B cell (primary cell): ENCODE data around the gene PEX12. TPM values are rescaled to one million over a fixed set of nuclear protein-coding genes. Genes with fewer than 3 reads are reported as not detected.

Experiments used
- ATAC-seq: fragments of 200-7000 bp; cut with Tn5 transposase; one replicate; pipeline ENCODE4 v1.10.0; 2021; ENCODE audit warnings: low read depth, mild to moderate bottlenecking, moderate number of reproducible peaks, moderate library complexity
- CTCF ChIA-PET: fragments of 350-600 bp; sonication (Branson Sonifier 250); formaldehyde crosslinking; loops from one replicate; lab custom pipeline; 2021; ENCODE audit warnings: antibody characterized with exemption, inconsistent platforms; lab: Charles Lee
- POLR2A ChIA-PET: fragments of 350-600 bp; sonication (Branson Sonifier 250); formaldehyde crosslinking; loops from one replicate; lab custom pipeline; 2021; ENCODE audit warnings: antibody characterized with exemption; lab: Charles Lee
- DNase-seq: peaks from one replicate; pipeline ENCODE4 v3.0.0; 2013
- H2AFZ ChIP-seq: 2 replicates; pipeline ENCODE4 v1.6.1; 2012; ENCODE audit warnings: mild to moderate bottlenecking, low read depth, low read length; ENCODE audit not compliant: insufficient read depth, poor library complexity, severe bottlenecking
- H3K27ac ChIP-seq, 2 donors: 1 replicate in 1 of 2; 2 replicates in 1 of 2; pipeline ENCODE4 v1.5.1; 2012 to 2013; ENCODE audit warnings: low read length in 2 of 2, mild to moderate bottlenecking in 2 of 2, moderate library complexity in 1 of 2
- H3K27me3 ChIP-seq, 4 experiments: fragments of 200-600 bp in 1 of 4; sonication (generic) in 1 of 4; replicated peaks in 1 of 4; 1 replicate in 2 of 4; 2 replicates in 2 of 4; pipeline versions ENCODE4 v1.6.1 to v1.7.0; 2013 to 2016; ENCODE audit warnings: low read length in 3 of 4, mild to moderate bottlenecking in 2 of 4, mixed read lengths in 1 of 4, moderate library complexity in 1 of 4; ENCODE audit not compliant: insufficient read depth in 4 of 4, control insufficient read depth in 3 of 4; ENCODE audit errors: control extremely low read depth in 1 of 4
- H3K36me3 ChIP-seq, 2 experiments: replicated peaks in 1 of 2; 1 replicate in 1 of 2; 2 replicates in 1 of 2; pipeline versions ENCODE4 v1.6.1 to v1.7.1; 2013; ENCODE audit warnings: low read length in 1 of 2; ENCODE audit not compliant: insufficient read depth in 2 of 2, control insufficient read depth in 1 of 2; ENCODE audit errors: control extremely low read depth in 1 of 2, extremely low read depth in 1 of 2
- H3K4me1 ChIP-seq, 2 donors: fragments of 200-600 bp in 1 of 2; sonication (generic) in 1 of 2; 1 replicate in 1 of 2; 2 replicates in 1 of 2; pipeline versions ENCODE4 v1.5.1 to v1.6.1; 2013 to 2017; ENCODE audit warnings: low read length in 2 of 2; ENCODE audit not compliant: control insufficient read depth in 2 of 2, insufficient read depth in 2 of 2
- H3K4me2 ChIP-seq: replicated peaks from 2 replicates; pipeline ENCODE3; 2012; ENCODE audit warnings: mild to moderate bottlenecking, low read depth, low read length; ENCODE audit not compliant: poor library complexity, severe bottlenecking
- H3K4me3 ChIP-seq, 5 experiments: fragments of 200-600 bp in 1 of 5; sonication (generic) in 1 of 5; 1 replicate in 3 of 5; 2 replicates in 2 of 5; pipeline versions ENCODE4 v1.5.1 to v1.7.0; 2011 to 2016; ENCODE audit warnings: low read length in 4 of 5, mild to moderate bottlenecking in 4 of 5, low read depth in 2 of 5, control low read depth in 1 of 5, moderate library complexity in 1 of 5; ENCODE audit not compliant: insufficient read depth in 1 of 5; ENCODE audit errors: control extremely low read depth in 1 of 5, extremely low read depth in 1 of 5
- H3K79me2 ChIP-seq: fragments of 200-600 bp; sonication (generic); one replicate; pipeline ENCODE4 v1.6.0; 2016; ENCODE audit warnings: low read length; ENCODE audit not compliant: control insufficient read depth, insufficient read depth
- H3K9ac ChIP-seq: fragments of 200-600 bp; sonication (generic); 2 replicates; pipeline ENCODE4 v1.6.1; 2017; ENCODE audit warnings: mild to moderate bottlenecking, low read length, moderate library complexity
- H3K9me3 ChIP-seq, 3 donors: one replicate each; pipeline versions ENCODE4 v1.6.1 to v1.7.1; 2013; ENCODE audit warnings: low read length in 2 of 3; ENCODE audit not compliant: control insufficient read depth in 2 of 3, insufficient read depth in 1 of 3; ENCODE audit errors: control extremely low read depth in 1 of 3
- H4K20me1 ChIP-seq: 2 replicates; pipeline ENCODE4 v1.6.0; 2012; ENCODE audit warnings: mild to moderate bottlenecking, low read length; ENCODE audit not compliant: insufficient read depth, control insufficient read depth, poor library complexity, severe bottlenecking
- H3K27ac Mint-ChIP-seq: one replicate; pipeline ENCODE4 v1.8.0; 2021; ENCODE audit warnings: mixed read lengths
- H3K27me3 Mint-ChIP-seq: one replicate; pipeline ENCODE4 v1.8.0; 2021; ENCODE audit warnings: mixed read lengths
- H3K4me1 Mint-ChIP-seq: one replicate; pipeline ENCODE4 v1.8.0; 2021; ENCODE audit warnings: mixed read lengths
- H3K4me3 Mint-ChIP-seq: one replicate; pipeline ENCODE4 v1.8.0; 2021; ENCODE audit warnings: mixed read lengths
- H3K9me3 Mint-ChIP-seq: one replicate; pipeline ENCODE4 v1.8.0; 2022; ENCODE audit warnings: mixed read lengths; ENCODE audit not compliant: insufficient read depth
- CTCF ChIP-seq: fragments of 200-600 bp; IDR thresholded peaks from one replicate; pipeline ENCODE4 v1.8.0; 2022; ENCODE audit warnings: antibody characterized with exemption, mild to moderate bottlenecking
- EZH2 ChIP-seq: IDR thresholded peaks from 2 replicates; pipeline ENCODE4 v1.6.1; 2012; ENCODE audit warnings: borderline replicate concordance, low read depth, mild to moderate bottlenecking, moderate library complexity, low read length; ENCODE audit not compliant: insufficient read depth, poor library complexity, severe bottlenecking
- WGBS: methylation state at CpG from one replicate; pipeline ENCODE4 v1.1.5; 2013; ENCODE audit warnings: missing lambda C conversion rate; ENCODE audit not compliant: insufficient coverage; 5-methylcytosine and 5-hydroxymethylcytosine counted together
- intact Hi-C: fragments of 100-400 bp; cut with micrococcal nuclease; formaldehyde crosslinking; loops from one replicate; pipeline ENCODE4 v1.10.0; 2022
- polyA plus RNA-seq: library from polyadenylated mRNA; depleted of rRNA; stranded (reverse); fragments of >200 nt; gene quantifications from 2 replicates; pipeline ENCODE4 v1.2.3, GENCODE V29; 2012
- total RNA-seq, 2 donors: library from RNA; stranded (reverse); fragments of 120-200 nt in 1 of 2; gene quantifications; 1 replicate in 1 of 2; 2 replicates in 1 of 2; pipeline versions ENCODE4 v1.2.3 to v1.2.4, GENCODE V29; 2013 to 2022

The PEX12 gene
- total and polyA plus RNA-seq, 2 donors (not counting 1 experiment from before 2014, with no cell fraction given) = 2.6 to 5.1 TPM

GRCh38 chr17:35540589-35541404 is 37.6 kb downstream of the PEX12 start:
- POLR2A ChIA-PET = no interaction called here
- no peaks in the 10 kb centered on the region for H3K27me3 ChIP-seq
- peak overlapping the region; percentile 87 for H3K27ac Mint-ChIP-seq
- no peaks in the 10 kb centered on the region for H3K36me3 ChIP-seq
- H3K4me2 ChIP-seq = peak overlapping the region; percentile 80
- no peaks in the 10 kb centered on the region for H4K20me1 ChIP-seq
- CTCF ChIA-PET = interaction anchor here (0.7 to 12.8 kb wide), 9 partner anchors 7 to 234 kb away, joined by 3 to 360 read pairs (median 4); no protein-coding TSS in a partner anchor
- H3K79me2 ChIP-seq = peaks cover 7% of the 10 kb centered on the region
- H3K4me3 ChIP-seq = peak overlapping the region; percentile 58 to 90 (median 70)
- peaks cover 24 to 33% of the 10 kb centered on the region in 2 donors for H3K4me1 ChIP-seq
- H3K27me3 Mint-ChIP-seq = no peaks in the 10 kb centered on the region
- H3K27ac ChIP-seq = peak overlapping the region; percentile 75 to 84
- peak overlapping the region; percentile 89 for H3K4me3 Mint-ChIP-seq
- intact Hi-C loops = loop anchor here (1.0 to 2.0 kb wide), 2 partner anchors 38 to 296 kb away; partner anchors contain the start of gene PEX12
- H3K9me3 Mint-ChIP-seq = no peaks in the 10 kb centered on the region
- ATAC-seq (peak; percentile 79), DNase-seq (peak; percentile 70)
- H3K9me3 ChIP-seq = no peaks in the 10 kb centered on the region
- peak overlapping the region; percentile 90 for H2AFZ ChIP-seq
- TF ChIP-seq CTCF = no peak
- no peak for TF ChIP-seq EZH2
- H3K9ac ChIP-seq = peak overlapping the region; percentile 78
- H3K4me1 Mint-ChIP-seq = peaks cover 39% of the 10 kb centered on the region
- 0% methylated on average over 1 of the region's 8 CpGs for WGBS

GRCh38 chr17:35539659-35540026 is 38.7 kb downstream of the PEX12 start:
- H3K4me2 ChIP-seq = peak overlapping the region; percentile 80
- no peaks in the 10 kb centered on the region for H3K27me3 ChIP-seq
- peaks cover 7% of the 10 kb centered on the region for H3K79me2 ChIP-seq
- peak; percentile 56 for TF ChIP-seq CTCF
- no peak for TF ChIP-seq EZH2
- DNase-seq = no peak
- H3K4me3 Mint-ChIP-seq = peak overlapping the region; percentile 71
- no peak for ATAC-seq
- H3K27ac ChIP-seq = peak overlapping the region in 1 of 2 donors; percentile 11
- H3K4me1 Mint-ChIP-seq = peaks cover 39% of the 10 kb centered on the region
- H2AFZ ChIP-seq = peak overlapping the region; percentile 70
- H3K9ac ChIP-seq = peak overlapping the region; percentile 6
- CTCF ChIA-PET = interaction anchor here (0.5 to 12.8 kb wide), 32 partner anchors 8 to 588 kb away, joined by 3 to 360 read pairs (median 3); partner anchors contain the start of genes AP2B1, NLE1, PEX12 and RAD51D
- no peaks in the 10 kb centered on the region for H3K27me3 Mint-ChIP-seq
- no peaks in the 10 kb centered on the region for H3K36me3 ChIP-seq
- peak overlapping the region; percentile 79 for H3K27ac Mint-ChIP-seq
- H3K4me1 ChIP-seq = peaks cover 24 to 33% of the 10 kb centered on the region in 2 donors
- no peaks in the 10 kb centered on the region for H3K9me3 ChIP-seq
- peak overlapping the region in 2 of 5 experiments; percentile 12 to 23 for H3K4me3 ChIP-seq
- intact Hi-C loops = loop anchor here (1.0 to 10.0 kb wide), 8 partner anchors 39 to 1115 kb away; partner anchors contain the start of genes PEX12 and SLFN11
- no peaks in the 10 kb centered on the region for H3K9me3 Mint-ChIP-seq
- H4K20me1 ChIP-seq = no peaks in the 10 kb centered on the region
- WGBS = no CpG with 5 or more reads among the region's 5 CpGs
- POLR2A ChIA-PET = interaction anchor here (0.7 kb wide), 2 partner anchors 227 to 338 kb away, joined by 3 read pairs; no protein-coding TSS in a partner anchor
